COR-L47 (cell line): ENCODE measurements around the gene NSUN5.
"Not testable (repeated sequence)": the region's sequence is repeated elsewhere in the genome, so short reads cannot be mapped to it uniquely, and the experiment has no call there.

Experiments used
- DNase-seq: peaks from one replicate; lab custom pipeline; 2025; lab: John Stamatoyannopoulos, UW

The NSUN5 gene

DNA sequence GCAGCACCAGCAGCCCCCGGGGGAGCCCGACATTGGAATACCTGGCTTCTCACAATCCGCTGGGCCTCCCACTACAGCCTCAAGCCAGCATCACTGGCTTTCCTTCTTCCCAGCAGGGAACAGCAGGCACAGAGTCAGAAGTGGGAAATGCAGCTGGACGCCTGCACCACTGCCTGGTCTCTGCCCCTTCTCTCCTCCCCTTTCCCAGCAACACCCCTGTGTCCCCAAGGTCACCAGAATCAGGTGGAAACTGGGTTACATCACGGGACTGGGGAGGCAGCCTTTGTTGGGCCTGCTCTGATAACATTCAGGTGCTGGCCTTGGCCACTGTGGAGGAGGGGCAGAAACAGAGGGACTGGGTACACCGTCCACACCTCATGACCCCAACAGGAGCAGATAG lies 16.8 kb upstream of the NSUN5 start:
- DNase-seq, result not testable (repeated sequence)

GRCh38 chr7:73324081-73324845 lies 15.6 kb upstream of the NSUN5 start:
- peak; percentile 84 for DNase-seq

DNA sequence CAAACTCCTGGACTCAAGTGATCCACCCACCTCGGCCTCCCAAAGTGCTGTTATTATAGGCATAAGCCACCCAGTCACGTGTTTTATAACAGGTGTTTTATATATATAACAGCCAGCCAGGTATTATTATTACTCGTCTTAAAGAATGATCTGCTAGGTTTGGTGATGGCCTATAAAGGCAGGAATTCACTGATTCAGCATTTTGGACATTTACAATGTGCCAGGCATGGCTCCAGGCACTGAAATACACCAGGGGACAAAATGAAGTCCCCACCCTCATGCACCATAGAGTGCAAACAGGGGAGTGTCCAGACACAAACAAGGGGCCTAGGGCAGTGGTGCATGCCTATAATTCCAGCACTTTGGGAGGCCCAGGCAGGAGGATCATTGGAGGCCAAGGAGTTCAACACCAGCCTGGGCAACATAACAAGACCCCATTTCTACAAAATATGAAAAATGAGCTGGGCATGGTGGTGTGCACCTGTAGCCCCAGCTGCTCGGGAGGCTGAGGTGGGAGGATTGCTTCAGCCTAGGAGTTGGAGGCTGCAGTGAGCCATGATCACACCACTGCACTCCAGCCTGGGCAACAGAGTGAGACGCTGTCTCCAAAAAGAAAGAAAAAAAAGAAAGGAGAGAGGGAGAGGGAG lies 14.9 kb upstream of the NSUN5 start:
- not testable (repeated sequence) for DNase-seq

- not testable (repeated sequence) for DNase-seq
Measured at GRCh38 chr7:73320009-73320408, 11.4 kb upstream of the NSUN5 start.

- DNase-seq, result not testable (repeated sequence)
Measured at GRCh38 chr7:73319541-73319940, 10.9 kb upstream of the NSUN5 start.

DNA sequence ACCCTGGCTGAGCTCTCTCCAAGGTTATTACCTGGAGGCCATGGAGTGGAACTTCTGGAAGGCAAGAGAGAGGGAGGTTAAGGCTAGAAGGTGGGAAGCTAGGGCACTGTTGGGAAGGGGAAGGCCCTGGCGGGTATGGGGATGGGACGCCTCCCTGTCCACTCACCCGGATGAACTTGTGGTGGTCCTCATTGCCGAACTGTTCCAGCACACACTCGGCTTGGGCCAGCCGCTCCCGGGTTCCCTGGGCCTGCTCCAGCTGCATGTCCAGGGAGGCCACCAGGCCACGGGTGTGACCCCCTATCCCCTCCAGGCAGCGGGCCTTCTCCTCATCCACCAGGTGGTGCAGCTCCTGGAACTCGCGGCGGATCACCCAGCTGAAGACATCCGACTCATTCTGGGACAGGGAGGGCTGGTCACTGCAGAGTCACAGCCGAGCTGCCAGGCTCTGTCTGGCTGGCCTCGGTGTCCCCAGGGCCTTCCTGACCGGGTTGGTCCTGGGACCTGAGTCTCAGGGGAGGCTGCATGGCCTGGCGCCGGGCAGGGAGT lies 10.1 kb upstream of the NSUN5 start:
- DNase-seq, result not testable (repeated sequence)

DNA sequence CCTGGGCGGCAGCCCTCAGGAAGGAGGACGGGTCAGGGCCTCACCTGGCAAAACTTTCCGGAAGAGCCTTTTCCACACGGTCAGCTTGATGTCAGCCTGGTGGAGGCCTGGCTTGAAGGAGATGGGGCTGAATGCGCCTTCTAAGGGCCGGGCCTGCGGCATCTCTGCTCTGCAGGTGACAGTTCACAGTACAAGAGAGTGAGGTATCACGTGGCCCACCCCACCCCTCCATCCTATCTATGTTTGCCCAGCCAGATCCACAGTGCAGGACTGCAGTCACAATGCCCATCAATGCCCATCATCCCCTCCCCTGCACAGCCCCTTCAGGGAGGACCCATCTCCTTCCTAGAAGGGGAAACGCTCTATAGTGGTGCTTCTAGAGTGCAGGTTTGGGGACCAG lies 7.9 kb upstream of the NSUN5 start:
- no peak for DNase-seq

DNA sequence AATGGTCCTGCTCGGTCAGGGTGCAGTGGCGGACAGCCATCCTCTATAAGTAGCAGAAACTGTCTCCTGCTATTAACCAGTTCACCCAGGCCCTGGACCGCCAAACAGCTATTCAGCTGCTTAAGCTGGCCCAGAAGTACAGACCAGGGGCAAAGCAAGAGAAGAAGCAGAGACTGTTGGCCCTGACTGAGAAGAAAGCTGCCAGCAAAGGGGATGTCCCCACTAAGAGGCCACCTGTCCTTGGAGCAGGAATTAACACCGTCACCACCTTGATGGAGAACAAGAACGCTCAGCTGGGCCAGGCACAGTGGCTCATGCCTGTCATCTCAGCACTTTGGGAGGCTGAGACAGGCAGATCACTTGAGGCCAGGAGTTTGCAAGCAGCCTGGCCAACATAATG lies 5.6 kb upstream of the NSUN5 start:
- DNase-seq, result no peak

DNA sequence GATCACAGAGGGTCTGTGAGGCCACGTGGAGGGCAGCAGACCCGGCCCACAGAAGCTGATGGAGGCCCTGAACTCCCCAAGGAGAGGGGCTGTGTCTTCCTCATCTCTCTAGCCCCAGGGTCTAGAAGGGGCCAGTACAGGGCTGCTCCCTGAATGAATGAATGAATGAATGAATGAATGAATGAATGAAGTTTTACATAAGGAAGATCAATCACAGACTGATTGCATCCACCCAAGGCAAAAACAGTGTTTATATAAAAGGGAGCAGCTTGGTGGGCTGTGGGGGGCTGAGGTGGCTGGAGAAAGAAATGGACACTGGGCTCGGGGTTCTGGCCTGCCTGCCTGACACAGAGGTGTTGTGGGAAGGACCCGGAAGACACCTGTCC lies 4.9 kb upstream of the NSUN5 start:
- DNase-seq, result no peak

- DNase-seq, result no peak
Measured at GRCh38 chr7:73312831-73313520, 4.3 kb upstream of the NSUN5 start.

DNA sequence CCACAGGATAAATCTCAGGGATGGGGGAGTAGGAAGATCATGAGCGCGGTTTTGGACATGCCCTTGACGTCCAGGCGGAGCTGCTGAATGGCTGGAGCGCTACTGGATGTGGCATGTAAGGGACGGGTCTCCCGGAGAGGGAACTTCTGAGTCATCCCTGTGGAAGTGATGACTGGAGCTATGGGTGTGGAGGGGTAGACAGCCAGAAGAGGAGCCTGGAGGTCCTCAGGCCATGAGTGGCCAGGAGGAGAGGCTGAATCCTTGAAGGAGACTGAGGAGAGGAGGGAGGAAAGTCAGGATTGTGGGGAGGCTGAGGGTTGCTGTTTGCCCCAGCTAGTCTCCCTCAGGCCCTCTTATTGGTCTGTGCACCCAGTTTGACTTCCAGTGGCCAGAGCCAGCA lies 2.8 kb upstream of the NSUN5 start:
- DNase-seq, result not testable (repeated sequence)

- DNase-seq, result no peak
Measured at GRCh38 chr7:73308074-73308664, 457 bp downstream of the NSUN5 start.

DNA sequence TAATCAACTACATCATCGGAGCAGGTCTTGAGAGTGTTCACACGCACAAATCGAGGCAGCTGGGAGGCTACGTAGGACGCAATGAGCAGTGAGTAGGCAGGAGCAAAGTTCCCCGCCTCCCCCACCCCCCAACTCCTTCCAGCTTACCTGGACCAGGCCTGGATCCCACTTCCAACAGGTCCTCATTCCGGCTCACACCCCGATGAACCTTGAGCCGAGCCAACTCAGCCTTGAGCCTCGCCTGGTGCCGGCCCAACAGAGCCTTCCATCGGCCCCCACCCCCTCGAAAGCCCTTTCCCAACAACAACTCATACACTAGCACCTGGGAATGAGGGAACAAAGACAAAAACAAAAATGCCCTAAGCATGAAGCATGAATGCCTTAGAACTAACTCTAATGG lies 1.2 kb downstream of the NSUN5 start:
- no peak for DNase-seq

DNA sequence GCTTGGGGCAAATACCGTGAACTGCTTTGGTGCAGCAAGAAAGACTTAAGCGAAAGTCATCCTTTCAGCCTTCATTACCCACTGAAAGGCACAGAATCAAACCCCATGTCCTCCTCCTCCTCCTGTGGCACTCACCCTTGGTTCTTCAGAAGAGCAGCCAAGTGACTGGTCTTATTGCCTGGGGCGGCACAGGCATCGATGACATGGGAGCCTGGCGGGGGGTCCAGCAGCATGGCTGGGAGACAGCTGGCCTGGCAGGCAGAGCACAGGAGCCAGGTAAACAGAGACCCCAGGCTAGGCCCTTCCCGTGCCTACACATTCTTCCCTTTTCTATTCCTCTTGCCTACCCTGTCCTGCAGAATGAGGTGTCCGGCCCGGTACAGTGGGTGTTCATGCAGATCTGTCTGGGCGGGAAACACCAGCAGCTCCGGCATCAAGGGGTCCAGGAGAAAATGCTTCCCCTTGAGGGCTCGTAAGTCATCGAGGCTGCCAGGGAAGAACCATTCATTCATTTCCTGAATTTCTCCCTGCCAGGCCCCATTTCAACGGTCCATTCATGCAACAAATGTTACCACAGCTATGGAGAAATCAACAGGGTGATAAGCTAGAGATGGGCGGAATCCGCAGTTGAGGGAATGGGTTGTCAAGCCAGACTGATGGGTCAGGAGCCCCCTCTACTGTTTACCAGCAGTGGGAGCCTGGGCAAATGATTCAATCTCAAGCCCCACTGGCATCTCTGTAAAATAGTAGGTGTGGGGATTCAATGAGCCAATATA lies 3.8 kb downstream of the NSUN5 start:
- not testable (repeated sequence) for DNase-seq

DNA sequence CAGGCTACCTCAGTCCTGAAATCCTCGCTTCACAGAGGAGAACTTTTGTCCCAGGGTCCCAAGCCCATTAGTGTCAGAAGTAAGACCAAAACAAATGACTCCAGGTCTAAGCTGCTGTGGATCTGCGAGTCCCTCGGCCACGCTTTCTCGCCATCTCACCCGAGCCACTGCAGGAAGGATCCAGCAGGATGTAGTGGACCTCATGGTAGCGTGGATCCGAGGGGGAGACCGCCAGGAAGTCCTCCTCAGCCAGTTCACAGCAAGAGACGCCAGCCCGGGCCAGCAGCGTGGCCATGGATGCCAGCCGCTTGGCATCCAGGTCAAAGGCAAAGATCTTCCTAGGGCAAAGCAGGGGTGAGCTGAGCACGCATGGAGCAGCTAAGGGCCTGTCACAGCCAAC lies 4.6 kb downstream of the NSUN5 start:
- no peak for DNase-seq

DNA sequence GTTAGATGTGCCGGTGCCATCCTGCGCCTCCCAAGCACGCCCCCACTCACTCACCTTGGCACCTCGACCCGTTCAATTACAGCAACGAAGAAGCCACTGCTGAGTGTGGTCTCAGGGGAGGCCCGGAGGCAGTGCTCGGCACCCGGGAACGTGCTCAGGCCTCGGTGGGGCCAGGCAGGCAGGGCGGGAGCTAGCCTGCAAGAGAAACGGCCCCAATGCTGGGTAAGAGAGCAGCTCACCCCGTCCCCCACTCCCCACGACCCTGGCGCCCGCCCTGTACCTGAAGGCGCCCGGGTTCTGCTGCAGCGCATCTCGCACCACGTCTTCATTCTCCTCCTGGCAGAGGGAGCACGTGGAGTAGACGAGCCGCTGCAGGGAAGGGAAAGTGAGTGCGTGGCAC lies 5.1 kb downstream of the NSUN5 start:
- no peak for DNase-seq

DNA sequence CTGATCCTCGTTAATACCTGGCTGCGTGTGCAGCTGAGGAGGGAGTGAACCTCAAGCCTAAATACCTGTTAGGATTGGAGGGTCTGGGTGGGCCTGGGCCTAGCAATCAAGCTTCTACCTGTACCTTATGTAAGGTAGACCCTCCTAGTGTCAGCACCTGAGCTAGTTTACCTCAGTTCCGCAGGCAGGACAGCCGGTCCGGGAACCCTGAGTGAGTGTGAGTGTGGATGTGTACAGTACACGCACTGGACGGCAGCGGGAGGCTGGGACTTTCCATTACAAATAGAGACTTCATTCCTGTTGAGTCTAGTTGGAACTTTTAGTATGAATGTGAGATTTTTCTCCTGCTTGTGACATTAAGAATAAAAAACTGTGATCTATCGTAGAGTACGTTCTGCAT lies 5.8 kb downstream of the NSUN5 start:
- not testable (repeated sequence) for DNase-seq

- not testable (repeated sequence) for DNase-seq
Measured at GRCh38 chr7:73301108-73301507, 7.5 kb downstream of the NSUN5 start.

DNA sequence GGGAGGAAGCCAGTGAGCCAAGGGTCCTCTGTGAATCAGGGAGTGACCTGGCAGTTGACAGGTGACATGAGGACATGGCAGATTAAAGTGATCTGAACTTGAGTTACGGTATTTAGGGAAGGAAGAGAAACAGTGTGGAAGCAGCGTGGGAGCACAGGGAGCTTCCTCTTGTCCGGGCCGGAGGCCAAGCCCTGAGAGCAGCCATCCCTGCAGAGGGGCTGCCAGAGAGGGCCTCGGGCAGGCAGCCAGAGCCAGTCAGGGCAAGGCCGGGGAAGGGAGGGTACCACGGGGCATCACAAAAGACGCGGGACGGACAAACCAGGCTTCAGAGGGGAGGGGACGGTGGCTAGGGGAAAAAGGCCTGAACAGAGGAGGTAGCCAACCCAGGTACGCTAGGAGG lies 8.8 kb downstream of the NSUN5 start:
- not testable (repeated sequence) for DNase-seq

- DNase-seq, result not testable (repeated sequence)
Measured at GRCh38 chr7:73297706-73298105, 10.9 kb downstream of the NSUN5 start.

GRCh38 chr7:73297235-73297634 lies 11.4 kb downstream of the NSUN5 start:
- DNase-seq, result not testable (repeated sequence)

GRCh38 chr7:73277210-73277609 lies 31.4 kb downstream of the NSUN5 start:
- DNase-seq, result not testable (repeated sequence)
